Measurements from ENCODE around the gene ZBTB32. TPM values are rescaled to one million over a fixed set of nuclear protein-coding genes. Genes with fewer than 3 reads are reported as not detected.

Gene ZBTB32
- total RNA-seq, 1 donor from 2014 or later, result not detected

DNA sequence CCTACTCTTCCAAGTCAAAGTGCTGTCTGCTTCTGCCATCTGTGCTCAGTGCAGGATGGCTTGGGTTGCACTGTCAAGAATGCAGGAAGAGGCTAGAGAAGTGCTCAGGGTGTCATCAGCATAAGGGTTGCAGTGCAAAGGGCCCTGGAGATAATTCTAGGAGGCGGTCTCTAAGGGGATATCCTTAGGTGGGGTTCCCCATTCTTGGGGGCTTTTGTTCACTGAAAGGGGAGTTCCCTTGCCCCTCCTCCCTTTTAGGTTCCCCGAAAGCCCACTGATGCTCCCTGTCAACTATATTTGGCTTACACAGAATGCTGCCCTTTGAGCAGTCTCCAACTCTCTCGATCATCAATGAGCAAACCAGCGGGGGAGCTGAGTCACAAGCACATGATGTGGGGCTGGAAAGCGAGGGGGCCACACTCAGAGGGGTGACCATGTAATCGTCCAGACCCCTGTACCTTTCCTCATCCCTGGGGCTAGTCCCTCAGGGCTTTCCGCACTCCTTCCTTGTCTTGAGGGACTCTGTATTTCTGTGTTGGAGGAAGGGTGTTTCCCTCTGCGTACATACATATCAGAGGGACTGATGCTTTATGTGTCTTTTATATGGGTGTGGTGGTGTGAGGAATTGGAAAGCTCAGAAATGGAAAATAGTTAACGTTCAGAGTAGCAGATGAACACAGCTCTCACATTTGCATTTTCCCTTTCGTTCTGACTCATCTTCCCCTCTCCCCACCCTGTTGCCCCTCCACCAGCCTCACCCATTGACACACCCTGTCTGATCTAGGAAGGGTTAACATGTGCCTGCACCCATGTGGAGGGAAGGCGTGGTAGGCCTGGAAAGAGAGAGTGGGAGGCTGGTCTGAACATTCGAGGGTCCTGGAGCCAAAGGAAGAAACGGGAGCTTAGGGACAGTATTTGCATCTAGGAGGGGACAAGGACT is 6.7 kb downstream of the ZBTB32 start:
- H3K27ac Mint-ChIP-seq (ENCODE audit: unreplicated experiment), result no peak overlapping the region
- H3K27me3 Mint-ChIP-seq (ENCODE audit: low read depth), result no peaks in the 10 kb centered on the region
- H3K9me3 Mint-ChIP-seq, result no peaks in the 10 kb centered on the region
- no peaks in the 10 kb centered on the region for H3K36me3 Mint-ChIP-seq (ENCODE audit: low read depth)
- no peak overlapping the region for H3K4me3 Mint-ChIP-seq
- no peak for DNase-seq (ENCODE audit: low read depth, low spot score)
- TF ChIP-seq, protein P1, sequence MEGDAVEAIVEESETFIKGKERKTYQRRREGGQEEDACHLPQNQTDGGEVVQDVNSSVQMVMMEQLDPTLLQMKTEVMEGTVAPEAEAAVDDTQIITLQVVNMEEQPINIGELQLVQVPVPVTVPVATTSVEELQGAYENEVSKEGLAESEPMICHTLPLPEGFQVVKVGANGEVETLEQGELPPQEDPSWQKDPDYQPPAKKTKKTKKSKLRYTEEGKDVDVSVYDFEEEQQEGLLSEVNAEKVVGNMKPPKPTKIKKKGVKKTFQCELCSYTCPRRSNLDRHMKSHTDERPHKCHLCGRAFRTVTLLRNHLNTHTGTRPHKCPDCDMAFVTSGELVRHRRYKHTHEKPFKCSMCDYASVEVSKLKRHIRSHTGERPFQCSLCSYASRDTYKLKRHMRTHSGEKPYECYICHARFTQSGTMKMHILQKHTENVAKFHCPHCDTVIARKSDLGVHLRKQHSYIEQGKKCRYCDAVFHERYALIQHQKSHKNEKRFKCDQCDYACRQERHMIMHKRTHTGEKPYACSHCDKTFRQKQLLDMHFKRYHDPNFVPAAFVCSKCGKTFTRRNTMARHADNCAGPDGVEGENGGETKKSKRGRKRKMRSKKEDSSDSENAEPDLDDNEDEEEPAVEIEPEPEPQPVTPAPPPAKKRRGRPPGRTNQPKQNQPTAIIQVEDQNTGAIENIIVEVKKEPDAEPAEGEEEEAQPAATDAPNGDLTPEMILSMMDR (conservative IDR thresholded peaks at IDR 0.05), result no peak
- H3K4me1 Mint-ChIP-seq, result peaks cover 11% of the 10 kb centered on the region

DNA sequence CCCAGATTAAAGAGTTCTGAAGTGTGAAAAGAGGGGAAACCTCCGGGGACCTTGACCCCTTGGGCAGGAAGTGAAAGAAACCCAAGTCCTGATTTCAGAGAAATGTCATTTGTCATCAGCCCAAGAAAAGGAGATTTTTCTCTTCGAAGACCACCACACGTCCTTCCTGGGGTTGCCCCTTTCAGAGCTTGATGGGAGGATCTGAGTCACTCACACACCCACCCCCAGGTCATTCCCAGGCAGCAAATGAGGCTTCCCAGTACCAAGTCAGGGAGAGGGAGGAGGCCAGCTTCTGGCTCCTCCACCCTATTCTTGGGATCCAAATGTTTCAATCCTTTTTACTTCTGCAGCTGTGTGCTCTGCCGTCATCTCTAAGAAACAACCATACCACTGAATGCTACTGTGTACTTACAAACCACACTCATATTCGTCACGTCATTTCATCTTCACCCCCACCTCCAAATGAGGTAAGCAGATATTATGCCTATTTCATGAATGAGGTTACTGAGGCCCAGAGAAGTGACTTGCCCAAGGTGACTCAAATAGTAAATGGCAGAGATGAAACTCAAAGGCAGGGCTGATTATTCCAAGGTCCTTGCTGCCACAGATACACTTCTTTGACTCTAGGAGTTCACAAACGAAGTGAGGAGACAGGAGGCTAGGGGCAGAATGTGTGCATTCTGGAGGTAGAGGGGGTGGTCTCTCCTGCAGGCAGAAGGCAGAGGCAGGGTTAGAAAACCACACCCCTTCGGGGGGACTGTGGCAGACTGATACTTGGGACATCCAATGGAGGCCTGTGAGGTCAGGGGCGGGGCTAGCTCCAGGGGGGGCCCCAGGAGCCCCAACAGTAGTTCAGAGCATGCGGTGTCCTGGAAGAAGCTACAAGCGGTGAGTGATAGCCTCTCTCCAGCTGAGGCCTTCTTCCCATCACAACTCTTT is 8.5 kb downstream of the ZBTB32 start:
- no peak for DNase-seq (ENCODE audit: low read depth, low spot score)
- Mint-ChIP-seq H3K9me3 (no peaks in the 10 kb centered on the region), H3K36me3 (ENCODE audit: low read depth) (no peaks in the 10 kb centered on the region), H3K27me3 (ENCODE audit: low read depth) (no peaks in the 10 kb centered on the region), H3K4me1 (peaks cover 20% of the 10 kb centered on the region), H3K4me3 (peak overlapping the region; percentile 72), H3K27ac (ENCODE audit: unreplicated experiment) (no peak overlapping the region)
- TF ChIP-seq, protein P1 (conservative IDR thresholded peaks at IDR 0.05), result no peak

DNA sequence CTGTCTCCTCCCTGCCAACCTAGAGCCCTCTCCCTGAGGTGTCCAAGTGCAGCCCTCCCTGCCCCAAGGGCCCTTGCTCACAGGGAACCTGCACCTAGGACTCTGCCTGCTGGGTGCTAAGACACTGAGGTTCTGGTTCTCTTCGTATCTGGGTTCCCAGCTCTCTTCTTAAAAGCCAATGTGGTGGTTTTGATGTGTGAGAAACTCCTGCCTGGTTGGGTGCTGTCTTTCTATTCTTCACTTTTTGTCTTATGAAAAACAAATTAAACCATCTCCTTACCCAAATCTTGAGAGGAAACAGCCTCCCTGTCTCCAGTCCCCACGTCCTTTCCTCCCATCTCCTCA is 9.1 kb downstream of the ZBTB32 start:
- H3K9me3 Mint-ChIP-seq, result no peaks in the 10 kb centered on the region
- H3K27ac Mint-ChIP-seq (ENCODE audit: unreplicated experiment), result no peak overlapping the region
- DNase-seq (ENCODE audit: low read depth, low spot score), result no peak
- H3K4me1 Mint-ChIP-seq, result peaks cover 20% of the 10 kb centered on the region
- H3K27me3 Mint-ChIP-seq (ENCODE audit: low read depth), result no peaks in the 10 kb centered on the region
- no peak overlapping the region for H3K4me3 Mint-ChIP-seq
- H3K36me3 Mint-ChIP-seq (ENCODE audit: low read depth), result no peaks in the 10 kb centered on the region
- TF ChIP-seq, protein P1 (conservative IDR thresholded peaks at IDR 0.05), result no peak

DNA sequence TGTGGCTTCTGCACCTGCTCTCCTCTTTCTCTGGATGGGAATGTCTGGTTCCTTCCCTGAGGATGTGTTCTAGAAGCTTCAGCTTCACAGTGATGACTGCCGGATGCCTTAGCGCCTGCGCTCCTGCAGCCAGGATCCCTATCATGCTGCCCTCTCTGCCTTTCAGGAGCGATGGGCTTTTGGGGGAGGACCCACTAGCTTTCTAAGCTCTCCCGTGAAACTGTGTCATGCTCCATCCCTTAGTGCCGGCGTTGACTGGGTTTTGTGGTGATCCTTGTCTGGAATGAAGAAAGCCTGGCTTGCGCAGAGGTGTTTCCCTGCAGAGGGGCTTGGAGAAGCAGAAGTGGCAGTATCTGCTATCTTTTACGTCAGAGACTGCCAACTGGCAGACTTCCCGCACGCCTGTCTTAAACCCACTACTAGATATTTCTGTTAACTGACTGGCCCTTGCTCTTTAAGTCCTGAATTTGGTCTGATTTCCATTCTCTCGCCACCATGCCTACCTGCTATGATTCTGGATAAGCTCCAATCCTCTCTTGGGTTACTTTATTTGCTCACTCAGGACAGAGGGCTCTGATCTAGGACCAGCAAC is 9.6 kb downstream of the ZBTB32 start:
- no peaks in the 10 kb centered on the region for H3K27me3 Mint-ChIP-seq (ENCODE audit: low read depth)
- no peaks in the 10 kb centered on the region for H3K36me3 Mint-ChIP-seq (ENCODE audit: low read depth)
- no peak overlapping the region for H3K27ac Mint-ChIP-seq (ENCODE audit: unreplicated experiment)
- TF ChIP-seq, protein P1 (conservative IDR thresholded peaks at IDR 0.05), result no peak
- no peak for DNase-seq (ENCODE audit: low read depth, low spot score)
- no peaks in the 10 kb centered on the region for H3K9me3 Mint-ChIP-seq
- peak overlapping the region; percentile 75 for H3K4me3 Mint-ChIP-seq
- peaks cover 24% of the 10 kb centered on the region for H3K4me1 Mint-ChIP-seq

DNA sequence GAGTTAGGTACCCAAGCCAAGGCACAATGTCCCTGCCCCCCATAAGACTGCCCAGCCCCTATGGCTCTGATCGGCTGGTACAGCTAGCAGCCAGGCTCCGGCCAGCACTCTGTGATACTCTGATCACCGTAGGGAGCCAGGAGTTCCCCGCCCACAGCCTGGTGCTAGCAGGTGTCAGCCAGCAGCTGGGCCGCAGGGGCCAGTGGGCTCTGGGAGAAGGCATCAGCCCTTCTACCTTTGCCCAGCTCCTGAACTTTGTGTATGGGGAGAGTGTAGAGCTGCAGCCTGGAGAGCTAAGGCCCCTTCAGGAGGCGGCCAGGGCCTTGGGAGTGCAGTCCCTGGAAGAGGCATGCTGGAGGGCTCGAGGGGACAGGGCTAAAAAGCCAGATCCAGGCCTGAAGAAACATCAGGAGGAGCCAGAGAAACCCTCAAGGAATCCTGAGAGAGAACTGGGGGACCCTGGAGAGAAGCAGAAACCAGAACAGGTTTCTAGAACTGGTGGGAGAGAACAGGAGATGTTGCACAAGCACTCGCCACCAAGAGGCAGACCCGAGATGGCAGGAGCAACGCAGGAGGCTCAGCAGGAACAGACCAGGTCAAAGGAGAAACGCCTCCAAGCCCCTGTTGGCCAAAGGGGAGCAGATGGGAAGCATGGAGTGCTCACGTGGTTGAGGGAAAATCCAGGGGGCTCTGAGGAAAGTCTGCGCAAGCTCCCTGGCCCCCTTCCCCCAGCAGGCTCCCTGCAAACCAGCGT is 10.4 kb downstream of the ZBTB32 start:
- TF ChIP-seq, protein P1 (conservative IDR thresholded peaks at IDR 0.05), result no peak

More for the DNA sequence above, 10.4 kb downstream of the ZBTB32 start:
- H3K27ac Mint-ChIP-seq (ENCODE audit: unreplicated experiment), result no peak overlapping the region
- no peak for DNase-seq (ENCODE audit: low read depth, low spot score)
- peak overlapping the region; percentile 75 for H3K4me3 Mint-ChIP-seq
- no peaks in the 10 kb centered on the region for H3K36me3 Mint-ChIP-seq (ENCODE audit: low read depth)
- no peaks in the 10 kb centered on the region for H3K27me3 Mint-ChIP-seq (ENCODE audit: low read depth)
- no peaks in the 10 kb centered on the region for H3K9me3 Mint-ChIP-seq
- H3K4me1 Mint-ChIP-seq, result peaks cover 30% of the 10 kb centered on the region

Measured in neural crest cell (in vitro differentiated cells).